ENCODE results near the gene TBX20. TPM values are rescaled to one million over a fixed set of nuclear protein-coding genes. Genes with fewer than 3 reads are reported as not detected.

Gene TBX20
- 0.27 and 1.0 TPM in 2 replicates for total RNA-seq

GRCh38 chr7:35253710-35254495, at the start of gene TBX20:
Gene TBX20, minus strand, starts transcription at chr7:35254100. Its CDS starts 480 bp downstream, at chr7:35253620.
- peak within 1 kb of the TSS; percentile 54 for H3K4me3 ChIP-seq (ENCODE audit: low read depth, low read length)
- H3K36me3 ChIP-seq (ENCODE audit: control insufficient read depth, insufficient read depth, low read length): no peaks in the 10 kb centered on the region
- TF ChIP-seq, protein P1, sequence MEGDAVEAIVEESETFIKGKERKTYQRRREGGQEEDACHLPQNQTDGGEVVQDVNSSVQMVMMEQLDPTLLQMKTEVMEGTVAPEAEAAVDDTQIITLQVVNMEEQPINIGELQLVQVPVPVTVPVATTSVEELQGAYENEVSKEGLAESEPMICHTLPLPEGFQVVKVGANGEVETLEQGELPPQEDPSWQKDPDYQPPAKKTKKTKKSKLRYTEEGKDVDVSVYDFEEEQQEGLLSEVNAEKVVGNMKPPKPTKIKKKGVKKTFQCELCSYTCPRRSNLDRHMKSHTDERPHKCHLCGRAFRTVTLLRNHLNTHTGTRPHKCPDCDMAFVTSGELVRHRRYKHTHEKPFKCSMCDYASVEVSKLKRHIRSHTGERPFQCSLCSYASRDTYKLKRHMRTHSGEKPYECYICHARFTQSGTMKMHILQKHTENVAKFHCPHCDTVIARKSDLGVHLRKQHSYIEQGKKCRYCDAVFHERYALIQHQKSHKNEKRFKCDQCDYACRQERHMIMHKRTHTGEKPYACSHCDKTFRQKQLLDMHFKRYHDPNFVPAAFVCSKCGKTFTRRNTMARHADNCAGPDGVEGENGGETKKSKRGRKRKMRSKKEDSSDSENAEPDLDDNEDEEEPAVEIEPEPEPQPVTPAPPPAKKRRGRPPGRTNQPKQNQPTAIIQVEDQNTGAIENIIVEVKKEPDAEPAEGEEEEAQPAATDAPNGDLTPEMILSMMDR (IDR thresholded peaks at IDR 0.05; ENCODE audit: insufficient read depth, low read length, poor library complexity, severe bottlenecking): no peak
- DNase-seq (ENCODE audit: low read depth): peak; percentile 7
- peaks cover 82% of the 10 kb centered on the region for H3K27me3 ChIP-seq (ENCODE audit: control insufficient read depth, insufficient read depth, low read length)

DNA sequence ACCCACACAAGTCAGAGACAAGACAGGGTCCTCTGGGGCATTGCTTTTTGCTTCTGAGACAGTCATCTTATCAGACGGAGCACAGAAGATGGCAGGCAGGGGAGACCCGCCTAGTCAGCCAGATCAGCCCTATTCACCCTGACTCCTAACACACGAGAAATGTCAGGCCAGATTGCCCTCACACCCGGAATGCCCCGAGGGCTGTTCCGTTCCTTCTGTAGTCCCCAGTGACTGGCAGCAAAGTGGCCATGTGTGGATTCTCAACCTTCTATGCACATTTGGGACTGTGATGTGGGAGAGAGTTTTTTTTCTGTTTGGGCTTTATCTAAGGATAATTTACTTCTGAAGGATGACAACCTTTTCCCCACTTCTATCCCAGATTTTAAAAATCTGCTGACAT, 35.5 kb upstream of the TBX20 start:
- no peaks in the 10 kb centered on the region for H3K36me3 ChIP-seq (ENCODE audit: control insufficient read depth, insufficient read depth, low read length)
- H3K27me3 ChIP-seq (ENCODE audit: control insufficient read depth, insufficient read depth, low read length): no peaks in the 10 kb centered on the region
- no peak for DNase-seq (ENCODE audit: low read depth)
- H3K4me3 ChIP-seq (ENCODE audit: low read depth, low read length): no peak overlapping the region
- TF ChIP-seq, protein P1 (IDR thresholded peaks at IDR 0.05; ENCODE audit: insufficient read depth, low read length, poor library complexity, severe bottlenecking): no peak

DNA sequence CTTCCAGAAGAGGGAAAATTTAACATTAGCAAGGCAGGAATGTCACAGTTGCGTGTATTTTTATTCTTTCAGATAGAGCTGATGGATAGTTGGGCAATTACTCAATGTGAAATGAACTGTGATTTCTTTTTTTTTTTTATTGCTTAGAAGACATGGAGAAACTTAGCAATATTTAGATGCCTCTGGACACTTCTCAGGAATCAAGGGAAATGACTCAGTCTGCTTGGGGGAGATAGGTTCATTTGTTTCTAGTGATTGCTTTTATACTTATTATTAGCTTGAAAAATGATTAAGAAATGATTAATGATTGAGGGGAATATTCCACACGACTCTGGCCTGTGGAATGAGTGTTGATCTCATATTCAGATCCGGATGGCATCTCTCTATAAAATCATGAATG, 33.1 kb upstream of the TBX20 start:
- TF ChIP-seq, protein P1 (IDR thresholded peaks at IDR 0.05; ENCODE audit: insufficient read depth, low read length, poor library complexity, severe bottlenecking): no peak
- no peak for DNase-seq (ENCODE audit: low read depth)

DNA sequence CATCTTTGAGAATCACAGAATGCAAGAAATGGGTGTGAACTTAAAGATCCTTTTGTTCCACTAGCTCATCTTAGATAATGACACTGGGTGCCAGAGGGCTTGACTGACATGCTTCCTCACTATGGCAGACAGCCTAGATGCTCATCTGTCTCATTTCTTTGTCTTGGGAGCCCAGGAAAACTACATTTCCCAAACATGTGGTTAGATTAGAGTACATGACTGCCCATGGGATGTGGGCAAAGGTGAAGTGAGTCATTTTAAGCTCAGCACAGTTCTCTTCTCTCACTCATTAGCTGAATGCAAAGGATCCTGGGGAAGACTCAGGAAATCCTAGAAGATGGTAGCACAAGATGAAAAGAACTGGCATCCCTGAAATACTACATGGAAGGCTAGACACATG, 32.5 kb upstream of the TBX20 start:
- Histone ChIP-seq H3K27me3 (ENCODE audit: control insufficient read depth, insufficient read depth, low read length) (no peaks in the 10 kb centered on the region), H3K4me3 (ENCODE audit: low read depth, low read length) (no peak overlapping the region), H3K36me3 (ENCODE audit: control insufficient read depth, insufficient read depth, low read length) (no peaks in the 10 kb centered on the region)
- TF ChIP-seq, protein P1 (IDR thresholded peaks at IDR 0.05; ENCODE audit: insufficient read depth, low read length, poor library complexity, severe bottlenecking): no peak
- DNase-seq (ENCODE audit: low read depth): peak; percentile 10

More for the DNA sequence above, 33.1 kb upstream of the TBX20 start:
- H3K4me3 ChIP-seq (ENCODE audit: low read depth, low read length): no peak overlapping the region
- no peaks in the 10 kb centered on the region for H3K27me3 ChIP-seq (ENCODE audit: control insufficient read depth, insufficient read depth, low read length)
- H3K36me3 ChIP-seq (ENCODE audit: control insufficient read depth, insufficient read depth, low read length): no peaks in the 10 kb centered on the region

GRCh38 chr7:35285799-35286198, 31.9 kb upstream of the TBX20 start:
- DNase-seq (ENCODE audit: low read depth): no peak
- TF ChIP-seq, protein P1 (IDR thresholded peaks at IDR 0.05; ENCODE audit: insufficient read depth, low read length, poor library complexity, severe bottlenecking): no peak
- Histone ChIP-seq H3K27me3 (ENCODE audit: control insufficient read depth, insufficient read depth, low read length) (no peaks in the 10 kb centered on the region), H3K36me3 (ENCODE audit: control insufficient read depth, insufficient read depth, low read length) (no peaks in the 10 kb centered on the region), H3K4me3 (ENCODE audit: low read depth, low read length) (no peak overlapping the region)

DNA sequence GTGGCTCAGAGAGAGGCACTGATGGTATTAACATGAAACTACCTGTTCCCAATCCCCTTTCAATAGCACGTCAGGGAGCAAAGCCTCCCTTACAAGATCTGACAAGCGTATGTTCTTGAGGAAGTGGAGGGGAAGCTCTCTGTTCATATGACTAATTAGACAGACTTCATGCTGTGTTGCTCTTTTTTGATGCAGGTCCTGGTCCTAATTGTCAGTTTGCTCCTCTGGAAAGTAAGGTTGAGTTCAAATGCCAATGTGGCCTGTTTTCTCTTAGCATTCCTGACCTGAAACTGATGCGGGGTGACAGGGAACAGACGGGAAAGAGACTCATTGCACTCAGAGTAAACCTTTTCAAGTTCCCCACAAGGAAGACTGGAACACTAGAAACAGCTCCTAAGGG, 27.0 kb upstream of the TBX20 start:
- DNase-seq (ENCODE audit: low read depth): no peak
- Histone ChIP-seq H3K4me3 (ENCODE audit: low read depth, low read length) (no peak overlapping the region), H3K27me3 (ENCODE audit: control insufficient read depth, insufficient read depth, low read length) (peaks cover 2% of the 10 kb centered on the region), H3K36me3 (ENCODE audit: control insufficient read depth, insufficient read depth, low read length) (no peaks in the 10 kb centered on the region)
- TF ChIP-seq, protein P1 (IDR thresholded peaks at IDR 0.05; ENCODE audit: insufficient read depth, low read length, poor library complexity, severe bottlenecking): no peak
